ENCODE data around the gene TTC9C. TPM values are rescaled to one million over a fixed set of nuclear protein-coding genes. Genes with fewer than 3 reads are reported as not detected.

TTC9C gene
- total and polyA plus RNA-seq, 2 of the 13 experiments (the other 11 are each of a cell fraction or from before 2014, with no cell fraction given), result 28.0 to 36.4 TPM

GRCh38 chr11:62727165-62727871 lies 968 bp upstream of the TTC9C start, which contains the start of gene HNRNPUL2 (continued):
- TF ChIP-seq ZNF432 (CRISPR knock-in tag; IDR thresholded peaks at IDR 0.05; ENCODE audit: borderline replicate concordance), result no peak
- TF ChIP-seq SNAPC4 (CRISPR knock-in tag; IDR thresholded peaks at IDR 0.05), result no peak; the same call in 1 of the 2 replicates
- TF ChIP-seq RXRA (CRISPR knock-in tag; IDR thresholded peaks at IDR 0.05), result peak; percentile 67; the same call in 1 of the 2 replicates
- TF ChIP-seq TBP (CRISPR knock-in tag; IDR thresholded peaks at IDR 0.05), result peak; percentile 63; the same call in 1 of the 2 replicates
- TF ChIP-seq ZNF790 (CRISPR knock-in tag; IDR thresholded peaks at IDR 0.05; ENCODE audit: borderline replicate concordance), result peak; percentile 99; the same call in 1 of the 2 replicates
- TF ChIP-seq HDAC2 (CRISPR knock-in tag; IDR thresholded peaks at IDR 0.05), result peak; percentile 50; the same call in 1 of the 2 replicates
- peak; percentile 70 for TF ChIP-seq NR2C2 (CRISPR knock-in tag; IDR thresholded peaks at IDR 0.05; ENCODE audit: borderline replicate concordance)
- TF ChIP-seq NCOA2 (CRISPR knock-in tag; IDR thresholded peaks at IDR 0.05), result peak; percentile 59
- TF ChIP-seq THYN1 (CRISPR knock-in tag; IDR thresholded peaks at IDR 0.05; ENCODE audit: borderline replicate concordance, low read depth), result no peak
- no peak for TF ChIP-seq ZKSCAN5 (CRISPR knock-in tag; IDR thresholded peaks at IDR 0.05)
- TF ChIP-seq ZNF143 (CRISPR knock-in tag; IDR thresholded peaks at IDR 0.05), result peak; percentile 73
- no peak; the same call in 1 of the 2 replicates for TF ChIP-seq ZBTB42 (CRISPR knock-in tag; IDR thresholded peaks at IDR 0.05)
- peak; percentile 84 for TF ChIP-seq ZSCAN9 (CRISPR knock-in tag; IDR thresholded peaks at IDR 0.05; ENCODE audit: borderline replicate concordance)
- peak; percentile 97 for TF ChIP-seq BCL3 (CRISPR knock-in tag; IDR thresholded peaks at IDR 0.05)
- TF ChIP-seq ZNF547 (CRISPR knock-in tag; IDR thresholded peaks at IDR 0.05), result peak; percentile 96
- peak; percentile 82 for TF ChIP-seq ZNF501 (CRISPR knock-in tag; IDR thresholded peaks at IDR 0.05)
- peak; percentile 57; the same call in 1 of the 2 replicates for TF ChIP-seq ZNF740 (CRISPR knock-in tag; IDR thresholded peaks at IDR 0.05)
- TF ChIP-seq ZBTB34 (CRISPR knock-in tag; IDR thresholded peaks at IDR 0.05), result no peak
- peak; percentile 96 for TF ChIP-seq IRF9 (CRISPR knock-in tag; IDR thresholded peaks at IDR 0.05; ENCODE audit: borderline replicate concordance)
- TF ChIP-seq ZNF614 (CRISPR knock-in tag; IDR thresholded peaks at IDR 0.05; ENCODE audit: borderline replicate concordance), result peak; percentile 47; the same call in 1 of the 2 replicates
